GM19023 (cell line): ENCODE results near the gene MTURN.

Experiments used
- ATAC-seq: cut with Tn5 transposase; IDR thresholded peaks from one replicate; pipeline ENCODE4 v1.9.1; 2021; ENCODE audit warnings: mild to moderate bottlenecking, moderate library complexity; ENCODE audit not compliant: unreplicated experiment

Gene MTURN

DNA sequence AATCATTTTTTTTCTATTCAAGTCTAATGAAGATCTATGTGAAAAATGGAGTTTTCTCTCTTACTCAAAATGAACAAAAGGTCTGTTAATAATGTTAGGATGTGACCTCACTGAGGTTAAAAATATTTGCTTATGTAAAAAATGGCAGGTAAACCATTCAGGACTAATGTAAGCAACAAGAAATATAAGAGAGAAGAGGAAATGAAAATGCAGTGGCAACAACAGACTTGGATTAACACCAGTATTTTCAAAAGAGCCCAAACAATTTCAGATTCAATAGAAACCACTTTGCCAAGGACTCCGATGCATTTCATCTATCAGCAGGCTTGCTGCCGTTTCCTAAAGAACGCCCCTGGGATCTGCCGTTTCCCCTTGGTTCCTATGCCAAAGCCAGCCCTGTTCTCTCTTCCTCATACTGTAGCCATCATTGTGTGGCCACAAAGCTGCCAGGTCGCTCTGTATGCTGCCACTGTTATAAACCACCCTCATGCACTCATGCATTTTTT lies 66.4 kb downstream of the MTURN start:
- ATAC-seq = peak; percentile 71

DNA sequence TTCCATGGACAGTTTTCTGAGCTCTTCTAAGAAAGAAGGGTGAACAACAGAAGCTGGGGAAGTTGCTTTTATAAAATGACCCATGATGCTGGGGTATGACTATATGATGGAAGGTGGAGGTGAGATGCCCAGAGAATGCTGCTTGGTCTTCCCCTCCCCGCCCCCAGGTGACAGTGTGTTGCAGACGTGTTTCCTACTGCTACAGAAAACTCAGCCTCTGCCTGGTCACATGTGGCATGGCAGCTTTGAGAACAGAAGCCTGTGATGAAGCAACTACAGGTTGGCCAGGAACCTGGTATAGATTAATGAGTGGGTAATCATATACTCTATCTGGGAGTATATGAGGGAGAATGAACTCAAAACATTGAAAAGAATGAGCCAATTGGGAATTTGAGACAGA lies 67.1 kb downstream of the MTURN start:
- no peak for ATAC-seq

DNA sequence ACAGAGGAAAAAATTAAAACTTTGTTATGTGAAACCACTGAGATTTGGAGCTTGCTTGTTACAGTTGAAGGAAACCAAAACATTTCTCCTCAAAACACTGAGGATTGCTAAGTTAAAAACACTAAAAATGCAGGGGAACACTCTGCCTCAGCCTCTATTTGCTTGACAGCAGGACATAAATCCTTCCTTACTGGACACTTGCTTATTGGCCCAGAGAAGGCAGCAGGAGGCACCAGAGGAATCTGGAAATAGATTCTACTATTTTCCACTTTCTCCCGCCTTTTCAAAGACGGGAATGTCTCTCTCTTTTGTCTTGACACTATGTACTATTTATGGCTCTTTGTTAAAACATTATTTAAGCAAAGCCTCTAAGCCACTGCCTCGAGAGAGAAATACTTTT lies 67.9 kb downstream of the MTURN start:
- ATAC-seq = no peak

DNA sequence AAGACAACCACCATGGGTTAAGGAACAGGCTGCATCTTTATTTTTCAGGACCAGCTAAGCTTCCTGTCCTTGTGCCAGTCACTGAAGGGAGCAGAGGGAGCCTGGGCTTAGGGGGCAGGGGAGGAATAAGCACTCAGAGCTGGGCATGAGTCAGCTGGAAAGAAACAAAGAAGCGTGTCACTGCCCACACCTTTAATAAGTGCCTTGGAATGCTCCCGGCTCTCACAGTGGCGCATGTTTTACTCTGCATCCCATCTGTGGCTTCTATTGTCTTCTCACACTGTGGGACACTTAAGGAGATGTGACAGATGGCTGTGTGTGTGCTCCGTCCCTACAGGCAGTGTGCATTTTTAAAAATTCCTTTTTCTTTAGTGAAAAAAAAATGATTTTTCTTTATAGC lies 71.7 kb downstream of the MTURN start:
- ATAC-seq = no peak

DNA sequence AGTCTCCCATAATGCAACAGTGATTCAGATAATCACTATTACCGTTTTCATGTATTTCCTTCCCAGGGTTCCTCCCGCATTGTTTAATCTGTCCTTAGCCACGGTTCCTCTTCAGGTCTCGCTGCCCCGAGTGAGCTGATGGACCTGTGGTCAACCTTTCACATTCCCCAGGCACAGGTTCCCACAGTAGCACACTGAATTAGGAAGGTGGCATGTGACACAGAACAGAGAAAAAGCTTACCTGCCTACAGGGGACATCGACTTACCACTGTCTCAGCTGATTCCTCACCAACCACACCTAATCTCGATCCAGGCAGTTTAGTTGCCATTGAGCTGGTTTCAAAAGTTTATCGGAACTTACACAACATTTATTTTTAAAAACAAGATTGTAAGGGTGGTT lies 72.2 kb downstream of the MTURN start:
- no peak for ATAC-seq

DNA sequence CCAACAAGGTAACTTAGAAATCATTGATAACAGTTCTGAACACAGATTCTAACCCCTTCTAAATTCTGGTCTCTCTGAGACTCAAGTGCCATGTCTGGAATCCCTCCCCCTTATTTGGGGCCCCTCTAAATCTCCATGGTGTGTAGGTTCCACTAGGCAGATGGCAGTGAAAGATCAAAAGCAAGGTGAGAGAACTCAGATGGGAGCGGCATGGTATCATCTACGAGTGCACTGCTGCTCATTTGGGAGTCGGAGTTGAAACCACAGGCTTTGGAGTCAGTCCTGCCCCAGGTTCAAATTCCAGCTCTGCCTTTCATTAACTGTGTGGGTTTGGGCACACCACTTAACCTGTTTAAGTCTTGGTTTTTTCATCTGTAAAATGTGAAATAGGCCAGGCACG lies 72.6 kb downstream of the MTURN start:
- no peak for ATAC-seq

DNA sequence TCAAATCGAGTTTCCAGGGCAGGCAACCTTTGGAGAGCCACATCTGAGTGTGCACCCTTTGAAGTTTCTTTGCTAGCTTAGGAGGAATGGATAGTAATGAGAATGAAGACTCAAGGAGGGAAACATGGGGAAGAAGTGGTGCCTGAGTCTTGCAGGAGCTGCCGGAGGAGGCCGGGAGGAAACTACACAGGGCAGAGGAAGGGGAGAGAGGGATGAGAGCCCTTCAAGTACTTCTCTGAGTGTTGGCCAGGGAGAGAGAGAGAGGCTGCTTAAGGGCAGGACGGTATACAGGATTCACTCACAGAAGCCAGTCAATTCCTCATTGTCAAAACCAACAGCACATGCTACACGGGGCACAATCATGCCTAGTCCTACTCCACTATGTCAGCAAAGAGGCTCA lies 75.2 kb downstream of the MTURN start:
- ATAC-seq = no peak
